ENCODE data around the gene BIN2. TPM values are rescaled to one million over a fixed set of nuclear protein-coding genes. Genes with fewer than 3 reads are reported as not detected.

BIN2 gene
- total RNA-seq, 1 experiment from 2014 or later, result not detected

DNA sequence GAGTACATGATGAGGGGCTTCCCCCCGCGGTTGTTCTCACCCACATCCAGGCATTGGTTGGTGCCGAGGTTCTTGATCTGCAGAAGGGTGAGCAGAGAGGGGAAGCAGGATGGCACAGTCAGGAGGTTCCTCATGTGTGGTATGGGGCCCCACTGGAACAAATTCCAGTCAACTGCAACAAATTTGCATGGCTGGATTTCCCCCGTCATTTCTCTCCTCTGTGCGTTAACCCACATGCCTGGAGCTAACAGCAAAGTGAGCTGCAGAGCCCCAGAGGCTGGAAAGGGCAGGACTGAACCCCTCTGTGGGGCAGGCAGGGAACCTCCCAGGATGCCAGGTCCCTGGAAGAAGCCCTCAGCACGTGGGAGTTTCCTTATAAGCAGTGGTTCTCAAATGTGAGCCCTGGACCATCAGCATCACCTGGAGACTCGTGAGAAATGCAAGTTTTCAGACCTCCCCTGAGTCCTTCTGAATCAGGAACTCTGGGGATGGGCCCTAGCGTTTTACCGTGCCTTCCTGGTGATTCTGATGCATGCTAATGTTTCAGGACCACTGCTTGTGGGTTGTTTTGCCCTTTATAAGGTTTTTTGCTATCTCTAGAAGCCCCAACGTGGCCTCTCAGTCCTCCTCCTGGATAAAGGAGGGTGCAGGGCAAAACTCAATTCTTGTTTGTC lies 33.5 kb upstream of the BIN2 start:
- H3K27me3 ChIP-seq (ENCODE audit: insufficient read depth, low read depth), result no peaks in the 10 kb centered on the region
- H3K4me2 ChIP-seq, result no peak overlapping the region
- 0 out of 2 replicates have a peak, but pooled peaks cover 4% of the 10 kb centered on the region for H4K20me1 ChIP-seq (ENCODE audit: insufficient read depth)
- H3K79me2 ChIP-seq (ENCODE audit: low read depth), result no peaks in the 10 kb centered on the region
- TF ChIP-seq EZH2 (IDR thresholded peaks at IDR 0.05; ENCODE audit: low read depth), result no peak
- TF ChIP-seq, protein P1, sequence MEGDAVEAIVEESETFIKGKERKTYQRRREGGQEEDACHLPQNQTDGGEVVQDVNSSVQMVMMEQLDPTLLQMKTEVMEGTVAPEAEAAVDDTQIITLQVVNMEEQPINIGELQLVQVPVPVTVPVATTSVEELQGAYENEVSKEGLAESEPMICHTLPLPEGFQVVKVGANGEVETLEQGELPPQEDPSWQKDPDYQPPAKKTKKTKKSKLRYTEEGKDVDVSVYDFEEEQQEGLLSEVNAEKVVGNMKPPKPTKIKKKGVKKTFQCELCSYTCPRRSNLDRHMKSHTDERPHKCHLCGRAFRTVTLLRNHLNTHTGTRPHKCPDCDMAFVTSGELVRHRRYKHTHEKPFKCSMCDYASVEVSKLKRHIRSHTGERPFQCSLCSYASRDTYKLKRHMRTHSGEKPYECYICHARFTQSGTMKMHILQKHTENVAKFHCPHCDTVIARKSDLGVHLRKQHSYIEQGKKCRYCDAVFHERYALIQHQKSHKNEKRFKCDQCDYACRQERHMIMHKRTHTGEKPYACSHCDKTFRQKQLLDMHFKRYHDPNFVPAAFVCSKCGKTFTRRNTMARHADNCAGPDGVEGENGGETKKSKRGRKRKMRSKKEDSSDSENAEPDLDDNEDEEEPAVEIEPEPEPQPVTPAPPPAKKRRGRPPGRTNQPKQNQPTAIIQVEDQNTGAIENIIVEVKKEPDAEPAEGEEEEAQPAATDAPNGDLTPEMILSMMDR (conservative IDR thresholded peaks at IDR 0.05), result no peak
- no TSS peak for BruUV-seq (replicated peaks)
- intact Hi-C loops (cut with micrococcal nuclease; ENCODE audit: unreplicated experiment), result no loop called here
- H2AFZ ChIP-seq, result no peak overlapping the region
- CTCF ChIA-PET, result interaction anchor here (0.6 kb wide), 1 partner anchor 532 kb away, joined by 3 read pairs; no protein-coding TSS in a partner anchor
- no peaks in the 10 kb centered on the region for H3K9me3 ChIP-seq (ENCODE audit: insufficient read depth, low read depth)
- DNase-seq, result no peak
- H3K36me3 ChIP-seq (ENCODE audit: low read depth), result peaks cover 7% of the 10 kb centered on the region; the same call in 1 of the 2 replicates
- H3K4me1 ChIP-seq (replicated peaks; ENCODE audit: insufficient read depth), result no peaks in the 10 kb centered on the region
- H3F3A ChIP-seq (ENCODE audit: insufficient read depth, low read depth), result no peaks in the 10 kb centered on the region; the same call in 1 of the 2 replicates
- H3K9me2 ChIP-seq (ENCODE audit: insufficient read depth), result no peaks in the 10 kb centered on the region
- H3K27ac ChIP-seq, result no peak overlapping the region
- no peak overlapping the region for H3K4me3 ChIP-seq
- POLR2A ChIA-PET (ENCODE audit: unreplicated experiment), result no interaction called here

DNA sequence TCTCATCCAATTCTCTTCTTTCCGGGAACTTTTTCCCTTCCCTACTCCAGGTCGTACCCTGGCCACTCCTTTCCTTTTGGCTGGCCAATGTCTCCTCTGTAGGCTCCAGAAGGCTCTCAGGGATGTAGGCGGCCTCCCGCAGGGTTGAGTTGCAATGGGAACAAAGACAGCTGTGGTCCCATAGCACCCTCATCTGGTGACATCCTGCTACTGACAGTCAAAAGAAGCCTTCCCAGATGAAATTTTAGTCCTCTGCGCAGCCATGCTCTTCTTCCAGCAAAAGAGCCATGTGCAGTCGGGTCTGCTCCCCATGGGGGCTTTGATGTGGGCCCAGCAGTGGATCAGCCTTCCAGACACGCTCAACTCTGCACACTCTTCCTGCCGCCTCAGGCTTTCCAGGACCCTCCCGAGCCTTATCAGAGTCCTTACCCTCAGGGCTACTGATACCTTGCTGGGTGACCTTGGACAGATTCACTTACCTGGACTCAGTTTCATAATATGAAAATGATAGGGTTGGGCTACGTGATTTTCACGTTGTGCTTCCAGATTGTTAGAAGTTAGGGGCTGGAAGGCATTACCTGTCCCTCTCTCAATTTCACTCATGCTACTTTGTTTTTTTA lies 28.0 kb upstream of the BIN2 start:
- Histone ChIP-seq H3K4me2 (no peak overlapping the region), H3F3A (ENCODE audit: insufficient read depth, low read depth) (peaks cover 3% of the 10 kb centered on the region; the same call in 1 of the 2 replicates), H3K4me3 (no peak overlapping the region), H4K20me1 (ENCODE audit: insufficient read depth) (no peaks in the 10 kb centered on the region), H3K4me1 (replicated peaks; ENCODE audit: insufficient read depth) (no peaks in the 10 kb centered on the region), H2AFZ (no peak overlapping the region), H3K36me3 (ENCODE audit: low read depth) (no peaks in the 10 kb centered on the region), H3K9me3 (ENCODE audit: insufficient read depth, low read depth) (no peaks in the 10 kb centered on the region), H3K27me3 (ENCODE audit: insufficient read depth, low read depth) (no peaks in the 10 kb centered on the region), H3K79me2 (ENCODE audit: low read depth) (no peaks in the 10 kb centered on the region), H3K9me2 (ENCODE audit: insufficient read depth) (no peaks in the 10 kb centered on the region), H3K27ac (no peak overlapping the region)
- peak in 1 of 2 experiments; percentile 55 for DNase-seq
- intact Hi-C loops (cut with micrococcal nuclease; ENCODE audit: unreplicated experiment), result loop anchor here (5.0 kb wide), 1 partner anchor 1275 kb away; no protein-coding TSS in a partner anchor
- TF ChIP-seq, protein P1 (conservative IDR thresholded peaks at IDR 0.05), result peak; percentile 72
- no peak for TF ChIP-seq EZH2 (IDR thresholded peaks at IDR 0.05; ENCODE audit: low read depth)
- ChIA-PET CTCF (interaction anchor here (0.6 to 1.4 kb wide), 4 partner anchors 20 to 733 kb away, joined by 3 to 5 read pairs (median 4); no protein-coding TSS in a partner anchor), POLR2A (ENCODE audit: unreplicated experiment) (interaction anchor here (0.7 kb wide), 1 partner anchor 1267 kb away, joined by 4 read pairs; the partner anchor contains the start of gene SMARCD1)
- BruUV-seq (replicated peaks), result no TSS peak

DNA sequence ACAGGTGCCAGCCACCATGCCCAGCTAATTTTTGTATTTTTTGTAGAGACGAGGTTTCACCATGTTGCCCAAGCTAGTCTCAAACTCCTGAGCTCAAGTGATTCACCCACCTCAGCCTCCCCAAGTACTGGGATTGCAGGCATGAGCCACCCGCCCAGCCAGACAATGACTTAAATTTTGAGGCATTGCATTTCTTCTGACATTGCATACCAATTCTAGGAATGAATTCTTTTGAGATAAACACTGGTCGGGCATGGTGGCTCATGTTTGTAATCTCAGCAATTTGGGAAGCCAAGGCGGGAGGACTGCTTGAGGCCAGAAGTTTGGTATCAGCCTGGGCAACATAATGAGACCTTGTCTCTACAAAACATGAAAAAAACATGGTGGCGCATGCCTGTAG lies 25.1 kb upstream of the BIN2 start:
- H3K9me3 ChIP-seq (ENCODE audit: insufficient read depth, low read depth), result no peaks in the 10 kb centered on the region
- no peaks in the 10 kb centered on the region for H3K27me3 ChIP-seq (ENCODE audit: insufficient read depth, low read depth)
- no peak overlapping the region for H2AFZ ChIP-seq
- no peaks in the 10 kb centered on the region for H3K79me2 ChIP-seq (ENCODE audit: low read depth)
- no peaks in the 10 kb centered on the region for H3K4me1 ChIP-seq (replicated peaks; ENCODE audit: insufficient read depth)
- DNase-seq, result no peak
- ChIA-PET CTCF (no interaction called here), POLR2A (ENCODE audit: unreplicated experiment) (interaction anchor here (0.6 to 0.7 kb wide), 2 partner anchors 110 to 543 kb away, joined by 7 to 12 read pairs; partner anchors contain the start of gene DAZAP2)
- H3K36me3 ChIP-seq (ENCODE audit: low read depth), result no peaks in the 10 kb centered on the region
- H3K4me2 ChIP-seq, result no peak overlapping the region
- intact Hi-C loops (cut with micrococcal nuclease; ENCODE audit: unreplicated experiment), result loop anchor here (10.0 kb wide), 2 partner anchors 264 to 584 kb away; partner anchors contain the start of genes ATF1 and CSRNP2
- H3K27ac ChIP-seq, result no peak overlapping the region
- BruUV-seq (replicated peaks), result no TSS peak
- TF ChIP-seq, protein P1 (conservative IDR thresholded peaks at IDR 0.05), result no peak
- TF ChIP-seq EZH2 (IDR thresholded peaks at IDR 0.05; ENCODE audit: low read depth), result no peak
- H3F3A ChIP-seq (ENCODE audit: insufficient read depth, low read depth), result peaks cover 3% of the 10 kb centered on the region; the same call in 1 of the 2 replicates
- H3K4me3 ChIP-seq, result no peak overlapping the region
- no peaks in the 10 kb centered on the region for H4K20me1 ChIP-seq (ENCODE audit: insufficient read depth)
- H3K9me2 ChIP-seq (ENCODE audit: insufficient read depth), result no peaks in the 10 kb centered on the region

All from PC-9 (cell line).